Left ventricle myocardium superior (tissue), 1 donor: ENCODE measurements around the gene CYP3A5. TPM values are rescaled to one million over a fixed set of nuclear protein-coding genes. Genes with fewer than 3 reads are reported as not detected.

ENCODE experiments used
- ATAC-seq: fragments of 200-7000 bp; cut with Tn5 transposase; one replicate; pipeline ENCODE4 v1.9.1; 2020; ENCODE audit warnings: mild to moderate bottlenecking, moderate library complexity
- DNase-seq: peaks from one replicate; pipeline ENCODE4 v3.0.0-alpha.2; 2020
- intact Hi-C: fragments of 100-400 bp; cut with micrococcal nuclease; formaldehyde crosslinking; loops from one replicate; pipeline ENCODE4 v1.11.0; 2022
- total RNA-seq: library from RNA; stranded (reverse); fragmentation: NEBNext Ultra II Directional; extraction: Animal tissue kit (Norgen Biotek cat#: 25700); gene quantifications from one replicate; pipeline ENCODE4 v1.2.1, GENCODE V29; 2021
- donor health status: DM: no; HTN: yes; CAD: no; lungs with severe emphysema.

Gene CYP3A5
- total RNA-seq, 1 donor from 2014 or later = 0.25 TPM

GRCh38 chr7:99621271-99621670 is 58.5 kb downstream of the CYP3A5 start:
- no peak for ATAC-seq
- no peak for DNase-seq
- intact Hi-C loops = no loop called here

- intact Hi-C loops = no loop called here
- DNase-seq = no peak
- no peak for ATAC-seq
These were observed 60.1 kb downstream of the CYP3A5 start for GRCh38 chr7:99619571-99620130.

- ATAC-seq = no peak
- intact Hi-C loops = no loop called here
- no peak for DNase-seq
These were observed 61.1 kb downstream of the CYP3A5 start for GRCh38 chr7:99618726-99619125.

GRCh38 chr7:99617192-99617781 is 62.5 kb downstream of the CYP3A5 start:
- intact Hi-C loops = no loop called here
- ATAC-seq = no peak
- no peak for DNase-seq

- ATAC-seq (peak; percentile 98), DNase-seq (peak; percentile 91)
- intact Hi-C loops = no loop called here
These were observed 63.2 kb downstream of the CYP3A5 start, which contains the start of gene ZSCAN25 for GRCh38 chr7:99616359-99617191. TSS of gene ZSCAN25 (plus strand) at chr7:99616946. CDS start at chr7:99619607, 2,661 bp downstream.

GRCh38 chr7:99615989-99616358 is 63.8 kb downstream of the CYP3A5 start:
- ATAC-seq (no peak), DNase-seq (no peak)
- intact Hi-C loops = no loop called here

- intact Hi-C loops = no loop called here
- DNase-seq (no peak), ATAC-seq (no peak)
These were observed 65.3 kb downstream of the CYP3A5 start for GRCh38 chr7:99614495-99614894.

GRCh38 chr7:99607548-99607947 is 72.2 kb downstream of the CYP3A5 start:
- ATAC-seq (no peak), DNase-seq (no peak)
- intact Hi-C loops = no loop called here

- DNase-seq = no peak
- intact Hi-C loops = no loop called here
These were observed 73.3 kb downstream of the CYP3A5 start for GRCh38 chr7:99606531-99606930.

GRCh38 chr7:99605527-99605926 is 74.3 kb downstream of the CYP3A5 start:
- no peak for ATAC-seq
- intact Hi-C loops = no loop called here

More at GRCh38 chr7:99606531-99606930, 73.3 kb downstream of the CYP3A5 start:
- no peak for ATAC-seq

GRCh38 chr7:99601656-99602310 is 78.0 kb downstream of the CYP3A5 start:
- DNase-seq = no peak

More at GRCh38 chr7:99605527-99605926, 74.3 kb downstream of the CYP3A5 start:
- DNase-seq = no peak

GRCh38 chr7:99599836-99600235 is 80.0 kb downstream of the CYP3A5 start:
- DNase-seq (no peak), ATAC-seq (no peak)
- intact Hi-C loops = no loop called here

More at GRCh38 chr7:99601656-99602310, 78.0 kb downstream of the CYP3A5 start:
- intact Hi-C loops = no loop called here
- ATAC-seq = no peak

Other genes with a start within 250 kb of the CYP3A5 start
- 3.1 TPM for gene PTCD1, start 241.2 kb downstream of the CYP3A5 start, total RNA-seq
- gene CPSF4, start 241.1 kb downstream of the CYP3A5 start, total RNA-seq = 19.8 TPM
- 883 TPM for gene ATP5MF, start 213.8 kb downstream of the CYP3A5 start, total RNA-seq
- 2.9 TPM for gene ZNF789, start 207.1 kb downstream of the CYP3A5 start, total RNA-seq
- 17.4 TPM for gene ZNF394, start 179.7 kb downstream of the CYP3A5 start, total RNA-seq
- gene ZKSCAN5, start 175.3 kb downstream of the CYP3A5 start, total RNA-seq = 6.3 TPM
- 7.0 TPM for gene FAM200A, start 127.9 kb downstream of the CYP3A5 start, total RNA-seq
- 30.0 TPM for gene ZNF655, start 121.4 kb downstream of the CYP3A5 start, total RNA-seq
- not detected for gene TMEM225B, start 81.7 kb downstream of the CYP3A5 start, total RNA-seq
- gene ZSCAN25, start 63.0 kb downstream of the CYP3A5 start, total RNA-seq = 8.3 TPM
- gene CYP3A7, start 55.2 kb upstream of the CYP3A5 start, total RNA-seq = not detected
- not detected for gene CYP3A4, start 104.2 kb upstream of the CYP3A5 start, total RNA-seq
- not detected for gene CYP3A43, start 148.0 kb upstream of the CYP3A5 start, total RNA-seq
- gene OR2AE1, start 197.0 kb upstream of the CYP3A5 start, total RNA-seq = not detected
- 7.1 TPM for gene TRIM4, start 239.5 kb upstream of the CYP3A5 start, total RNA-seq
- gene GJC3, start 249.6 kb upstream of the CYP3A5 start, total RNA-seq = 0.30 TPM